ENCODE results near the gene AUTS2.

AUTS2 gene

DNA sequence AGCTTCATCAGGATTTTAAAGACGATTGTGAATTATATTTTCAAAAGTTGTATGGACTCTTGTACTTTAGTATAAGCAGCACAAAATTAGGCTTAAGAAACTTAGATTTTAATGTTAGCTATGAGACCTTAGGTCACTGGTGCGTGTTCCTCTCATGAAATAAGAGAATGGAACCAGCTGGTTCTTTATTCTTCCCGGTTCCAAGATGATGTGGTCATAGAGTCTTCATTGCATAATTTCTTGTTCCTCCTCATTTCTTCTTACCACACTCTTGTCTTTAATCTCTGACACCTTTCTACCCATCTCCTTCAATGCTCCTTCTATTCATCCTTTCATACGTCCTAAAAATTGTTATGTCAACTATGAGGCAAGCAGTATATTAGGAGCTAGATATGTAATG is 437.2 kb downstream of the AUTS2 start:
- CTCF ChIA-PET, result no interaction called here
- POLR2A ChIA-PET, result no interaction called here
- TF ChIP-seq ARNT (IDR thresholded peaks at IDR 0.05), result no peak
- no peak for TF ChIP-seq SP1 (IDR thresholded peaks at IDR 0.05)
- TF ChIP-seq L3MBTL2 (conservative IDR thresholded peaks at IDR 0.05), result no peak
- no peak for TF ChIP-seq FOXM1 (IDR thresholded peaks at IDR 0.05; ENCODE audit: borderline replicate concordance)
- no peak for TF ChIP-seq HDGF (IDR thresholded peaks at IDR 0.05; ENCODE audit: borderline replicate concordance)
- no peak for TF ChIP-seq FOXA1 (IDR thresholded peaks at IDR 0.05)
- TF ChIP-seq, protein P1, sequence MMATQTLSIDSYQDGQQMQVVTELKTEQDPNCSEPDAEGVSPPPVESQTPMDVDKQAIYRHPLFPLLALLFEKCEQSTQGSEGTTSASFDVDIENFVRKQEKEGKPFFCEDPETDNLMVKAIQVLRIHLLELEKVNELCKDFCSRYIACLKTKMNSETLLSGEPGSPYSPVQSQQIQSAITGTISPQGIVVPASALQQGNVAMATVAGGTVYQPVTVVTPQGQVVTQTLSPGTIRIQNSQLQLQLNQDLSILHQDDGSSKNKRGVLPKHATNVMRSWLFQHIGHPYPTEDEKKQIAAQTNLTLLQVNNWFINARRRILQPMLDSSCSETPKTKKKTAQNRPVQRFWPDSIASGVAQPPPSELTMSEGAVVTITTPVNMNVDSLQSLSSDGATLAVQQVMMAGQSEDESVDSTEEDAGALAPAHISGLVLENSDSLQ (IDR thresholded peaks at IDR 0.05), result no peak
- TF ChIP-seq LEF1 (IDR thresholded peaks at IDR 0.05; ENCODE audit: borderline replicate concordance), result no peak
- no peak for TF ChIP-seq ELF4 (IDR thresholded peaks at IDR 0.05)
- TF ChIP-seq FOXK2 (IDR thresholded peaks at IDR 0.05), result no peak
- DNase-seq (ENCODE audit: extremely low spot score), result no peak

DNA sequence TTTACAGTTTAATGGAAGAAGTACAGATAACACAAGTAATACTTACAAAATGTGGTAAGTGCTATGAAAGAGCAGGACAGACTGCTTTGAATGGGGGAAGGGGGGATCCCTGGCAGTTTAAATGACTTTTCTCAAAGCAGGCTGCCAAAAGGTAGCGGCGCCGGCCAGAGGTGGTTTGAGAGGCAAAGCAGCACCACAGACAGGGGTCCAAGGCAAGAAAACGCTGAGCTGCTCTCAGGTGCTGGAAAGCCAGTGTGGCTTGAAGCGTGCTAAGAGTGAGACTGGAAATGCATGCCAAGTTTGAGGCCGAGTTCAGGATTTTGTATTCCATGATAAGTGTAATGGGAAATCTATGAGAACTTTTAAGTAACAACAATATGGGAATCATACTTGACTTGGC is 437.7 kb downstream of the AUTS2 start:
- TF ChIP-seq ZNF384 (IDR thresholded peaks at IDR 0.05), result no peak
- no peak for TF ChIP-seq CTBP1 (IDR thresholded peaks at IDR 0.05; ENCODE audit: borderline replicate concordance)
- no peak for TF ChIP-seq L3MBTL2 (conservative IDR thresholded peaks at IDR 0.05)
- TF ChIP-seq FOXA1 (IDR thresholded peaks at IDR 0.05), result no peak
- TF ChIP-seq TARDBP (IDR thresholded peaks at IDR 0.05), result no peak
- TF ChIP-seq ARNT (IDR thresholded peaks at IDR 0.05), result no peak
- no peak for TF ChIP-seq FOXM1 (IDR thresholded peaks at IDR 0.05; ENCODE audit: borderline replicate concordance)
- no peak for TF ChIP-seq HDGF (IDR thresholded peaks at IDR 0.05; ENCODE audit: borderline replicate concordance)
- no peak for TF ChIP-seq LEF1 (IDR thresholded peaks at IDR 0.05; ENCODE audit: borderline replicate concordance)
- TF ChIP-seq ELF4 (IDR thresholded peaks at IDR 0.05), result no peak
- TF ChIP-seq SUZ12 (IDR thresholded peaks at IDR 0.05), result no peak
- TF ChIP-seq, protein P1 (IDR thresholded peaks at IDR 0.05), result no peak
- TF ChIP-seq SP1 (IDR thresholded peaks at IDR 0.05), result no peak
- TF ChIP-seq FOXK2 (IDR thresholded peaks at IDR 0.05), result no peak
- ChIA-PET POLR2A (no interaction called here), CTCF (no interaction called here)
- no peak for DNase-seq (ENCODE audit: extremely low spot score)

DNA sequence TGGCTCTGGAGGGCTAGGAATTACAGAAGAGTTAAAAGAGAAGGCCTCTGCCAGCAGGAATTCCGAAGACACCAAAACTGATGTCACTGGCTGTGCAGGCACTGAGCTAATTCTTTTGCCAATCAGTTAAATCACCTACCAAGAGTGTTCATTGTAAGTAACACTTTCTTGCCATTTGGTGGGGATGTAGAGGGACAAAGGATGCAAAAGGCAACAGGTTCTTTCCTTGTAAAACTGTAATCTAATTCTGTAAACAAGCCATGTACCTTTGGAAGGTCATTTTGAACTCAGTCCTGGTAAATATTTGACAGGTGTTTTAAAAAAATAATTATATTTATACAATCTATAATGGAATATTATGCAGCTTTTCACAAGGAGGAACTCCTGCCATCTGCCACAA is 438.4 kb downstream of the AUTS2 start:
- DNase-seq (ENCODE audit: extremely low spot score), result no peak
- ChIA-PET POLR2A (no interaction called here), CTCF (no interaction called here)
- TF ChIP-seq NFRKB (IDR thresholded peaks at IDR 0.05), result no peak
- TF ChIP-seq ZNF384 (IDR thresholded peaks at IDR 0.05), result no peak
- TF ChIP-seq LEF1 (IDR thresholded peaks at IDR 0.05; ENCODE audit: borderline replicate concordance), result no peak
- no peak for TF ChIP-seq CTBP1 (IDR thresholded peaks at IDR 0.05; ENCODE audit: borderline replicate concordance)
- TF ChIP-seq BHLHE40 (IDR thresholded peaks at IDR 0.05; ENCODE audit: borderline replicate concordance), result no peak
- no peak for TF ChIP-seq L3MBTL2 (conservative IDR thresholded peaks at IDR 0.05)
- no peak for TF ChIP-seq FOXM1 (IDR thresholded peaks at IDR 0.05; ENCODE audit: borderline replicate concordance)

DNA sequence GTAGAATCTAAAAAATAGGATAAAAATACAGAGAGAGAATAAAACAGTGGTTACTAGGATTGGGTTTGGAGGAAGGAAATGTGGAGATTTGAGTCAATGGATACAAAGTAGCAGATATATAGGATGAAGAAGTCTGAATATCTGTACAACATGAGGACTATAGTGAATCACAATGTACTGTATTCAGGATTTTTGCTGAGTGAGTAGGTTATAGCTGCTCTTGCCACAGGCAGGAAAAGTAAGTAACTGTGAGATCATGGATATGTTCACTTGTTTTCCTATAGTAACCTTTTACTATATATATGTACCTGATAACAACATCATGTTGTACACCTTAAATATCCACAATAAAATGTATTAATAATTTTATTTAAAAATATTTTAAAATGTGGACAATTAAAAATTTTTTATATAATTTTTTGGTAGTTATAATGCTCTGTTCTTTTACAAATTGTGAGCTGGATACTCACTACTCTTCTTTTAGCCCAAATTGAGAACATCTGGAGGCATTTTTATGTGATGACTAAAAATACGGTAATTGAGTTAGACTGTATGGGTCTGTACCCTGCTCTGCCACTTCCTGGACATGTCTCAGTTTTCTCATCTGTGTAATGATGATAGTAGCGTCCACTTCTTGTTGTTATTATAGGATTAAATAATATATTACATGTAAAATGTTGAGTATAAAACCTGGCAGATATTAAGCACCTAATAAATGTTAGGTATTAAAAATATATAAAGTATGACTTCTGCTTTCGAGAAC is 439.1 kb downstream of the AUTS2 start:
- no peak for TF ChIP-seq LEF1 (IDR thresholded peaks at IDR 0.05; ENCODE audit: borderline replicate concordance)
- TF ChIP-seq TARDBP (IDR thresholded peaks at IDR 0.05), result no peak
- TF ChIP-seq FOXK2 (IDR thresholded peaks at IDR 0.05), result no peak
- TF ChIP-seq BHLHE40 (IDR thresholded peaks at IDR 0.05; ENCODE audit: borderline replicate concordance), result no peak
- TF ChIP-seq SUZ12 (IDR thresholded peaks at IDR 0.05), result no peak
- TF ChIP-seq NFRKB (IDR thresholded peaks at IDR 0.05), result no peak
- no peak for TF ChIP-seq FOXA1 (IDR thresholded peaks at IDR 0.05)
- DNase-seq (ENCODE audit: extremely low spot score), result no peak
- ChIA-PET POLR2A (no interaction called here), CTCF (no interaction called here)

DNA sequence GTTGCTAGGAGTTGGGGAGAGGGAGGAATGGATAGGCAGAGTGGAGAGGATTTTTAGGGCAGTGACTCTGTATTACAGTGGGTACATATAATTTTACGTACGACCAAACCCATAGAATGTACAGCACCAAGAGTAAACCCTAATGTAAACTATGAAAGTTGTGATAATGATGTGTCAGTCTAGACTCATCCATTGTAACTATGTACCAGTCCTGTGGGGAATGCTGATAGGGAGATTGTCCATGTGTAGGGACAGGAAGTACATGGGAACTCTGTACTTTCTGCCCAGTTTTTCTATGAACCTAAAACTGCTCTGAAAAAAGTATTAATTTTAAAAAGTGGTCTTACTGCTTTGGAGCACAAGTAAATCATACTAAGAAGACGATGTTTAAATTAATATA is 441.8 kb downstream of the AUTS2 start:
- POLR2A ChIA-PET, result no interaction called here
- DNase-seq (ENCODE audit: extremely low spot score), result no peak
- no peak for TF ChIP-seq FOXK2 (IDR thresholded peaks at IDR 0.05)
- no peak for TF ChIP-seq SUZ12 (IDR thresholded peaks at IDR 0.05)
- no peak for TF ChIP-seq ARNT (IDR thresholded peaks at IDR 0.05)
- no peak for TF ChIP-seq CTBP1 (IDR thresholded peaks at IDR 0.05; ENCODE audit: borderline replicate concordance)
- TF ChIP-seq NFRKB (IDR thresholded peaks at IDR 0.05), result no peak
- TF ChIP-seq FOXM1 (IDR thresholded peaks at IDR 0.05; ENCODE audit: borderline replicate concordance), result no peak
- TF ChIP-seq, protein P1 (IDR thresholded peaks at IDR 0.05), result no peak
- TF ChIP-seq ELF4 (IDR thresholded peaks at IDR 0.05), result no peak
- CTCF ChIA-PET, result interaction anchor here (1.1 to 1.9 kb wide), 2 partner anchors 121 to 222 kb away, joined by 3 to 4 read pairs; no protein-coding TSS in a partner anchor

DNA sequence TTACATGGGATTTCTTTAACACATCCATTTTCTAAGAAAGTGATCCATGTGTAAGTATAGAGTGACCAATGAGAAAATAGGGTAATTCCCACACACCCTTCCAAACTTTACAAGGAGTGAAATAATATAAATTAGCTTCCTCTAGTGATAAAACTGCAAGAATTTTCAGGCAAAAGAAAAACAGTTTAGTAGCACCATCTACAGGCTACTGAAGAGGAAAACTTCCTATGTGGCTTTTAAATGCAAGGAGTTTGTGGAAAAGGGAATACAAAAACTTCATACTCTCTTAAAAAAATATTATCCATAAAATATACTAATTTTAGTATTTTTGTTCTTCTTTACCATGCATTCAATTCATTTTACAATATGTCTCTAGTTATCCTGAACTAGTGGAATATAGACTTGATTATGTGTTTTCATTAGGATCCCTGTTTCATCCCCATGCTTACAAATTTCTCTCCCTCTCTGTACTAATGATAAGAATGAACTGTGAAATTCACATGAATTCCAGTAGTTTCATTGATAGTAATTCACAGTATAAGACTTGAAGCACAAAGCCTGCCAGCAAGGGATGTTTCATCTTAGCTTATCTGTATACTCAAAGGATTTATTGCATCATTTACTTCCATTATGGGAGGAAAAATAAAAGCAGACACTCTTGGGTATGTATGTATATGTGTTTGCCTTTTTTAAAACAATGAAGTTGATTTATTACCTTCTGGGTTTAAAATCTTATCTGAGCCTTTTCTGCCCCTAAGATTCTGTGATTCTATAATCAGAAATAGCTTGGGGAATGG is 442.9 kb downstream of the AUTS2 start:
- POLR2A ChIA-PET, result no interaction called here
- CTCF ChIA-PET, result interaction anchor here (1.1 to 2.7 kb wide), 3 partner anchors 104 to 657 kb away, joined by 3 to 8 read pairs (median 4); no protein-coding TSS in a partner anchor
- DNase-seq (ENCODE audit: extremely low spot score), result no peak
- TF ChIP-seq SP1 (IDR thresholded peaks at IDR 0.05) (no peak), CTBP1 (IDR thresholded peaks at IDR 0.05; ENCODE audit: borderline replicate concordance) (no peak), NFRKB (IDR thresholded peaks at IDR 0.05) (no peak), L3MBTL2 (conservative IDR thresholded peaks at IDR 0.05) (no peak), HDGF (IDR thresholded peaks at IDR 0.05; ENCODE audit: borderline replicate concordance) (no peak)
- TF ChIP-seq, protein P1 (IDR thresholded peaks at IDR 0.05), result peak; percentile 9; the same call in 1 of the 2 replicates
